Activated T-helper 17 cell treated with anti-CD3 and anti-CD28 coated beads, Interleukin-2, amount 50 U/mL, for 72 hours (primary cell): ENCODE measurements around the gene HEMK1. TPM values are rescaled to one million over a fixed set of nuclear protein-coding genes. Genes with fewer than 3 reads are reported as not detected.

Source experiments
- ATAC-seq: fragments of 150-1000 bp; cut with Tn5 transposase; replicated peaks from 2 replicates; pipeline ENCODE4 v1.10.0; 2021; ENCODE audit warnings: mild to moderate bottlenecking, moderate library complexity
- H3K27ac Mint-ChIP-seq: one replicate; pipeline ENCODE4 v1.8.0; 2022; ENCODE audit warnings: mixed read lengths
- H3K27me3 Mint-ChIP-seq: one replicate; pipeline ENCODE4 v1.8.0; 2022; ENCODE audit warnings: mixed read lengths
- H3K36me3 Mint-ChIP-seq: one replicate; pipeline ENCODE4 v1.8.0; 2022; ENCODE audit warnings: low read depth, mild to moderate bottlenecking, mixed read lengths
- H3K4me1 Mint-ChIP-seq: one replicate; pipeline ENCODE4 v1.8.0; 2022; ENCODE audit warnings: mixed read lengths
- H3K4me3 Mint-ChIP-seq: one replicate; pipeline ENCODE4 v1.8.0; 2022; ENCODE audit warnings: mild to moderate bottlenecking, mixed read lengths
- H3K9me3 Mint-ChIP-seq: one replicate; pipeline ENCODE4 v1.8.0; 2022; ENCODE audit warnings: mixed read lengths
- total RNA-seq, 2 donors: library from RNA; stranded (reverse); gene quantifications; one replicate each; pipeline ENCODE4 v1.2.3, GENCODE V29; 2022

Gene HEMK1
- total RNA-seq, 2 donors from 2014 or later, result 47.5 to 99.2 TPM

GRCh38 chr3:50534681-50535330 lies 34.5 kb upstream of the HEMK1 start:
- Mint-ChIP-seq H3K9me3 (no peaks in the 10 kb centered on the region), H3K27me3 (peaks cover 18% of the 10 kb centered on the region), H3K4me3 (no peak overlapping the region), H3K27ac (no peak overlapping the region), H3K4me1 (no peaks in the 10 kb centered on the region), H3K36me3 (no peaks in the 10 kb centered on the region)
- ATAC-seq, result no peak

GRCh38 chr3:50536471-50537180 lies 32.7 kb upstream of the HEMK1 start:
- peaks cover 21% of the 10 kb centered on the region for H3K27me3 Mint-ChIP-seq
- H3K27ac Mint-ChIP-seq, result no peak overlapping the region
- no peaks in the 10 kb centered on the region for H3K36me3 Mint-ChIP-seq
- no peaks in the 10 kb centered on the region for H3K9me3 Mint-ChIP-seq
- no peak overlapping the region for H3K4me3 Mint-ChIP-seq
- H3K4me1 Mint-ChIP-seq, result no peaks in the 10 kb centered on the region
- peak; percentile 59 for ATAC-seq

GRCh38 chr3:50537421-50538129 lies 31.7 kb upstream of the HEMK1 start:
- Mint-ChIP-seq H3K27ac (no peak overlapping the region), H3K4me1 (no peaks in the 10 kb centered on the region), H3K9me3 (no peaks in the 10 kb centered on the region), H3K36me3 (no peaks in the 10 kb centered on the region), H3K4me3 (no peak overlapping the region), H3K27me3 (peaks cover 21% of the 10 kb centered on the region)
- ATAC-seq, result no peak

- H3K27ac Mint-ChIP-seq, result no peak overlapping the region
- no peak overlapping the region for H3K4me3 Mint-ChIP-seq
- H3K27me3 Mint-ChIP-seq, result peaks cover 21% of the 10 kb centered on the region
- ATAC-seq, result no peak
- no peaks in the 10 kb centered on the region for H3K9me3 Mint-ChIP-seq
- no peaks in the 10 kb centered on the region for H3K36me3 Mint-ChIP-seq
- no peaks in the 10 kb centered on the region for H3K4me1 Mint-ChIP-seq
These were observed 29.7 kb upstream of the HEMK1 start for GRCh38 chr3:50539356-50540286.

GRCh38 chr3:50542177-50543034 lies 26.9 kb upstream of the HEMK1 start:
- peaks cover 12% of the 10 kb centered on the region for H3K27me3 Mint-ChIP-seq
- H3K36me3 Mint-ChIP-seq, result no peaks in the 10 kb centered on the region
- H3K9me3 Mint-ChIP-seq, result no peaks in the 10 kb centered on the region
- no peak overlapping the region for H3K4me3 Mint-ChIP-seq
- ATAC-seq, result peak; percentile 73
- no peak overlapping the region for H3K27ac Mint-ChIP-seq
- no peaks in the 10 kb centered on the region for H3K4me1 Mint-ChIP-seq

- H3K36me3 Mint-ChIP-seq, result no peaks in the 10 kb centered on the region
- peaks cover 4% of the 10 kb centered on the region for H3K27me3 Mint-ChIP-seq
- no peak for ATAC-seq
- H3K27ac Mint-ChIP-seq, result no peak overlapping the region
- no peaks in the 10 kb centered on the region for H3K9me3 Mint-ChIP-seq
- no peak overlapping the region for H3K4me3 Mint-ChIP-seq
- H3K4me1 Mint-ChIP-seq, result no peaks in the 10 kb centered on the region
These were observed 23.5 kb upstream of the HEMK1 start for GRCh38 chr3:50545781-50546180.

GRCh38 chr3:50549226-50549625 lies 20.1 kb upstream of the HEMK1 start:
- ATAC-seq, result no peak
- Mint-ChIP-seq H3K4me3 (no peak overlapping the region), H3K27me3 (no peaks in the 10 kb centered on the region), H3K27ac (no peak overlapping the region), H3K36me3 (no peaks in the 10 kb centered on the region), H3K9me3 (no peaks in the 10 kb centered on the region), H3K4me1 (no peaks in the 10 kb centered on the region)

GRCh38 chr3:50550079-50550736 lies 19.1 kb upstream of the HEMK1 start:
- no peak overlapping the region for H3K4me3 Mint-ChIP-seq
- no peaks in the 10 kb centered on the region for H3K4me1 Mint-ChIP-seq
- no peaks in the 10 kb centered on the region for H3K27me3 Mint-ChIP-seq
- peak; percentile 67 for ATAC-seq
- no peaks in the 10 kb centered on the region for H3K9me3 Mint-ChIP-seq
- no peak overlapping the region for H3K27ac Mint-ChIP-seq
- H3K36me3 Mint-ChIP-seq, result no peaks in the 10 kb centered on the region

GRCh38 chr3:50551054-50551659 lies 18.2 kb upstream of the HEMK1 start:
- H3K27ac Mint-ChIP-seq, result peak overlapping the region; percentile 41
- no peak for ATAC-seq
- H3K4me1 Mint-ChIP-seq, result no peaks in the 10 kb centered on the region
- no peaks in the 10 kb centered on the region for H3K9me3 Mint-ChIP-seq
- no peaks in the 10 kb centered on the region for H3K27me3 Mint-ChIP-seq
- H3K4me3 Mint-ChIP-seq, result no peak overlapping the region
- H3K36me3 Mint-ChIP-seq, result no peaks in the 10 kb centered on the region

- no peaks in the 10 kb centered on the region for H3K27me3 Mint-ChIP-seq
- no peaks in the 10 kb centered on the region for H3K4me1 Mint-ChIP-seq
- no peak for ATAC-seq
- no peaks in the 10 kb centered on the region for H3K36me3 Mint-ChIP-seq
- H3K4me3 Mint-ChIP-seq, result no peak overlapping the region
- H3K9me3 Mint-ChIP-seq, result no peaks in the 10 kb centered on the region
- H3K27ac Mint-ChIP-seq, result peak overlapping the region; percentile 41
These were observed 17.5 kb upstream of the HEMK1 start for GRCh38 chr3:50551681-50552435.

- Mint-ChIP-seq H3K27ac (no peak overlapping the region), H3K4me1 (no peaks in the 10 kb centered on the region), H3K27me3 (no peaks in the 10 kb centered on the region), H3K36me3 (no peaks in the 10 kb centered on the region), H3K4me3 (no peak overlapping the region), H3K9me3 (no peaks in the 10 kb centered on the region)
- ATAC-seq, result no peak
These were observed 16.7 kb upstream of the HEMK1 start for GRCh38 chr3:50552598-50552997.

- H3K9me3 Mint-ChIP-seq, result no peaks in the 10 kb centered on the region
- H3K27ac Mint-ChIP-seq, result peak overlapping the region; percentile 30
- no peaks in the 10 kb centered on the region for H3K4me1 Mint-ChIP-seq
- H3K4me3 Mint-ChIP-seq, result no peak overlapping the region
- peaks cover 6% of the 10 kb centered on the region for H3K36me3 Mint-ChIP-seq
- peak; percentile 70 for ATAC-seq
- H3K27me3 Mint-ChIP-seq, result no peaks in the 10 kb centered on the region
These were observed 14.8 kb upstream of the HEMK1 start for GRCh38 chr3:50554553-50554952.
